HG02973 (cell line): ENCODE measurements around the gene ADAM12.
"Not testable (repeated sequence)": the region's sequence is repeated elsewhere in the genome, so short reads cannot be mapped to it uniquely, and the experiment has no call there.

Experiments used
- ATAC-seq: cut with Tn5 transposase; IDR thresholded peaks from one replicate; pipeline ENCODE4 v1.9.1; 2021; ENCODE audit warnings: moderate library complexity; ENCODE audit not compliant: unreplicated experiment

The ADAM12 gene

DNA sequence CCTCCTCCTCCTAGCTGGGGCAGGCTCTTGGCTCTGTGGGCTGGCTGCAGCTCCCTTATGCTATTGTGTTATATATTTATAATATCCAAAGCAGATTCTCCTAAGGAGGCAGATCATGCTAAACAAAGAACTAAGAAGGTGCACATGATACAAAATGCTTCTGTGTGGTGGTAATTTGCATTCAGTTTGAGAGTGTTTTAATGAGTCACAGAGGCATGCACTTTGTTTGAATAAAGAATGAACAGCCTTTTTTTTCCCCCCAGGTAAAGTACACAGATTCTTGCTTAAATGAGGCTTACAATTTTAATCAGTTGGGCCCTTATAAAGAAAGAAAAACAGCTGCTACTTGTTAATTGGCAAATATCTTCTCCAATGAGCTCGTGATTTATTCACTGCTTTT is 396.9 kb downstream of the ADAM12 start:
- ATAC-seq: no peak

DNA sequence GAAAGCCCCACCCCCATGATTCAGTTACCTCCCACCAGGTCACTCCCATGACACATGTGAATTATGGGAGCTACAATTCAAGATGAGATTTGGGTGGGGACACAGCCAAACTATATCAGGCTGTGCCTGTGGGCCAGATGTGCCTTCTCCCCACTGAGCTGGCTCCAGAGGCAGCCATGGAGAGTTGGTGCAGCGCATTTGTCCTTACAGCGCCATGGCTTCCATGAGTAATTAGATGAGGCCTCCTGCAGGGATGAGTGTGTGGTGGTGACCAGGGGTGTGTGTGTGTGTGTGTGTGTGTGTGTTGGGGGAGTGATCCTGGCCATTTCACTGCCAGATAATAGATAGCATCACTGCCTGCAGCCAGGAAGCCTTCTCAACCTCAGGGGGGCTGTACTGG is 397.3 kb downstream of the ADAM12 start:
- ATAC-seq: no peak

DNA sequence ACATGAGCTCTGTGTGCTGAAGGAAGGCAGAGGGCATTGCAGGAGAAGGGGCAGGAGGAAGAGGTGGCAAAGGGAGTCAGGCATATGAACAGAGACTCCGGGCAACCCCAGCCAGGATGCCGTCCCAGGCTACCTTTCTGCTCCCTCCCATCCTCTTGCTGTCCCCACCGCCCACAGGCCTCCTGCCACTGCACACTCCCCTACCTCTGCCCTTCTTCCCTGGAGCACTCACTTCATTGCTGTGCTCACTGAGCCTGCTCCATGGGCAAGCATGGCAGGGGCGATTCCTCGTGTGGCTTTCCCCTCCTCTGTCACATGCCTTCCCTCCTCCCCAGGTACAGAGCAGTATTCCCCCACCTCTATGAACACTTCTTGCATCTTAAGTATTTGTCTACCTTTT is 398.5 kb downstream of the ADAM12 start:
- no peak for ATAC-seq

DNA sequence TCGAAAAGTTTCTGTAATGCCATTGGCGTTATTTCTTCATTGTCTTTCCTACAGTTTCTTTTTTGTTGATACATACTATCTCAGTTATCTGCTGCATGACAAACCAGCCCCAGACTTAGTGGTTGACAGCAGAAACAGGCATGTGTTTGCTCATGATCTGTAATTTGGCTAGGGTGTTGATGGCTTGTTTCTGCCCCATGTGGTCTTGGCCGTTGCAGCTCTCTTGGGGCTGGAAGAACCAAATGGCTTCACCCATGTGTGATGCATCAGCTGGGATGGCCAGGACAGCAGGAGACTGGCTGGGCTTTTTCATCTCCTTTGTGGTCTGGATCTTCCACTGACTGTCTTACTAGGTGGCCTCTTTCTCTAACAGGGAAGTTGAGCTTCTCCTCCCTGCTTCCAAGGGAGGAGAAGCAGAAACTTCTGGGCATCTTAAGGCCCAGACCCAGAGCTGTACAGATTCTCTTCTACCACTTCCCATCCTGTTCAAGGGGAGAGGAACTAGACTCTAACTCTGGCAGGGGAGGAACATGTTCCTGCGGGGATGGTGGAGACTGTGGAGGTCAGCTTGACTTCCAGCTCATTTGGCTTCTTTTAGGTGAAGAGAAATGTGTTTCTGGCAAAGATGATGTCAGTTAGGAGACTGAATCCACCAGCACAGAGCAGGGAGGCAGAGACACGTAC is 402.6 kb downstream of the ADAM12 start:
- ATAC-seq: no peak

DNA sequence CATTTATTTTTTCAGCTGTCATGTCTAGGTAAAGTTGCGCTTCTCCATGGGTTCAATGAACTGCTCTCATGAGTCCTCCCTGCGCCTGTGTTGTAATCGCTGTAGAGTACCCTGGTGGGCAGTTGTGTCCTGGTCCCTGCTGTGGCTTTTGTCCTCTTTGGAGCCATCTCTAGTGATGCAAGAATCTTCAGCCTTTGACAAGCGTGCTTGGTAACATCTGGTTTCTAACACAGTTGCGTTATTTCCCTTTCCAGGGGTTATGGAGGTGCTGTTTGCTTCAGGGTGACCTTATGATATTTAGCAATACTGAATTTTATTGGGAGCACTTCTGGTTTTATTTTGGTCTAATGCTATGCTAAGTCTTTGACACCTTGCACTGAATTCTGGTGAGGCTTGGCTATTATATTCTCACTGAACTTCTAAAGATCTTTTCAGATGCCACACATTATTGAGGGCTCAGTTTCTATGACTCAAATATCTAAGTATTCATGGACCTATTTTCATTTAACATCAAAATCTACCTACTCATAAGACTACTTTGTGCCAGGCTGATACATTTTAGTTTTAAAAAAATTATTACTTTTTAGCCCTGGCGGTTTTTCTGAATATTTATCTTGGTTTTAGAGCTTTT is 403.3 kb downstream of the ADAM12 start:
- no peak for ATAC-seq

DNA sequence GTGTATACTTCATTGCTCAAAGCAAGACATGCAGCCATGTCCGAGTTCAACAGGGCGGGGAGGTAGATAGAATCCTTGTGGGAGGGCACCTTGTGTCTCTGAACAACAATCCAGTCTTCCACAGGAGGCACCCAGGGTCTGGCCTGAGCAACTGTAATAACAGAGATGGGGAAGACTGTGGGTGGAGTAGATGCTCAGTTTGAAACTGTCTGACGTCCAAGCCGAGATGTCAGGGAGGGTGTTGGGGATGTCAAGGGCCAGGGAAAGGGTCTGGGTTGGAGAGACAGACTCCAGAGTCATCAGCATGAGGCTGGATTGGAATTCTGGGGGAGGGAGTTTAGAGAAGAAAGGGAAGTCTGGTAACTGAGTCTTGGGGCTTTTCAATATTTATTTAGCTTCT is 403.9 kb downstream of the ADAM12 start:
- ATAC-seq: no peak

DNA sequence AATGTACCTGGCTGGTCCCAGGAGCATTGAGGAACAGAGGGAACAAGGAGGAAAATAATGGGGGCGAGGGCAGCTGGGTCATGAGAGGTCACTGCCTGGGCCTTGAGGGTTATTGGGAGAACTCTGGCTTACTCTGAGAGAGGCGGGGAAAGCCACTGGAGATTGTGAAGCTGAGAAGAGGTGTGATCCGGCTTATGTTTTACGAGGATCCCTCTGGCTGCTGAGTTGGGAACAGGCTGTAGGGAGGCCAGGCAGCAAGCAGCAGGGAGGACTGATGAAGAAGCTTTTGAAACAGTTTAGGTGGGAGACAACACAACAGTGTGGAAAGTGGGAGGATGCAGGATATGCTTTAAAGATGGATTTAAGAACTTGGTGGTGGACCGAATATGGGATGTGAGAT is 404.6 kb downstream of the ADAM12 start:
- no peak for ATAC-seq

DNA sequence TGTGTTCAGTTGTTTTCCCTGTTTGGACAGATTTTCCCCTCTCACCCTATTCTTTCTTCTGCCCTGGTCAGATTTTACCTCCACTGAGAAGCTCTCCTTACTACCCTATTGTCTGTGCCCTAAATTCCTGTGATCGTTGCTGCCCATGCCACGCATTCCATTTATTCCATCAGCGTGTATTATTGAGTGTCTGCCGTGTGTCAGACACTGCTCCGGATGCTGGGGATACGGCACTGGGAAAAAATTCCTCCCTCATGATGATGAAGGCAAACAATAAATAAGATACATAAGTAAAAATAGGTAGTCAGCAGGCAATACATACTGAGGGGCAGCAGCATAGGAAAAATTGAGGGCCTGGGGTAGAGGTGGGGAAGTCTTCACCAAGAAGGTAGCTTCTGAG is 405.1 kb downstream of the ADAM12 start:
- ATAC-seq: no peak

DNA sequence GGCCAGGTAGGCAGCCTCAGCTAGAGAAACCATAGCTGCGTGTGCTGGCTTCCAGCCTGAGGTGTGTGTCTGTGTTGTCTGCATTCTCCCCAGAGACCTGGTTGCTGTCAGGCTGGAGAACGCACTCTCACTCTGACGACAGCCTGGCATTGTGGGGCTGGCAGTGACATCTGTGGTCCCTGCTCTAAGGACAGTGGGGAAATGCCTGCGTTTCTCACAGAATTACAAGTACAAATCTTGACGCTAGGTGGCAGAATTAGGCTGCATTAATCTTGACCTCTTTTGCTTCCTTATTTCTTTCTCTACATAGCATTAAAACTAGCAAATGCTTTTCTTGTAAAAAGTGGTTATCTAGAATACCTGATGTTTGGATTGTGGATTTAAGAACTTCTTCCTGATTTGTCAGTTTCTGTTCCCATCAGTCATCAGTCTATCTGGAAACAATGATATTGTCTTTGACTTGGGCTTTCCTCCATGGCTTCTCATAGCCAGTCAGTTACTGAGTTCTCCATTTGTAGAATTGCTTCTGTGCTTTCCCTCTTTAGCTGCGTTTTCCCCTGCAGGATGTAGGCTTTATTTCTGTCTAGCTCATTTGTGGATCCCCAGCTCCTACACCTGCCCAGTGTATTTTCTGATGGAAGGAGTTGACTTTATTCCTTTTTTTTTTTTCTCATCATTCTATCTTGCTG is 405.9 kb downstream of the ADAM12 start:
- peak; percentile 63 for ATAC-seq

DNA sequence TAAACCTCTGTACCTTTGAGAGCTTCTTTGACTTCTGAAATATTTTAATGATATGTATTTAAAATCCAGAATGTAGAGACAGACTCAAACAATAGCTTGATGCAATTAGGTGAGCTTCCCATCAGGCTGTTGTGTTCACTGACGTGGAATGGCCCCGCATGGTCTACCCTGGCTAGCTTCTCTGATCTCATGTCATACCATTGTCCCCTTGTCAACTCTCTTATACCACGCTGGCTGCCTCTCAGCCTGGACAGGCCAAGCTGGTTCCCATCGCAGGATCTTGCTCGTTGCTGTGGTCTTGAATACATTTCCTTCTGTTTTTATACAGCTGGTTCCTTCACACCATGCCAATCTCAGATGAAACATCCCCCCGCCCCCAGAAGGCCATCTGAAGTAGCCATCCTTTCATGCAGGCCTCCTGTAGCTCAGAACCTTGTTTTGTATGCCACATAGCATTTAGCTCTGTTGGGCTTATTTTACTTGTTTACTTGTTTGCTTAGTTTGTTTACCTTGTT is 407.7 kb downstream of the ADAM12 start:
- ATAC-seq: no peak

DNA sequence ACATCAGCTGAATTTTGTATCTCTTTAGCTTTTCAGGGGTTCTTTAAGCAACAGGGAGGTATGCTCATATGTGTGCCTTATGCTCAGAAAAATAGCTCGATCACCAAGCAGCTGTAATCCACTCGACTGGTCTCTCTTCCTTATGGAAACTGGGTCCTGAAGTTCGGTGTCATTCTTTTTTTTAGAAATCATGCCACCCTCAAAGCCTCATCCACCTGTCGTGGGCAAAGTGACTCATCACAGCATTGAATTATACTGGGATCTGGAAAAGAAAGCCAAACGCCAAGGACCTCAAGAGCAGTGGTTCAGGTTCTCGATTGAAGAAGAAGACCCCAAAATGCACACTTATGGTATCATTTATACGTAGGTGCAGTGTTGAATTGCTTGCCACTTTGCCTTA is 408.3 kb downstream of the ADAM12 start:
- no peak for ATAC-seq

DNA sequence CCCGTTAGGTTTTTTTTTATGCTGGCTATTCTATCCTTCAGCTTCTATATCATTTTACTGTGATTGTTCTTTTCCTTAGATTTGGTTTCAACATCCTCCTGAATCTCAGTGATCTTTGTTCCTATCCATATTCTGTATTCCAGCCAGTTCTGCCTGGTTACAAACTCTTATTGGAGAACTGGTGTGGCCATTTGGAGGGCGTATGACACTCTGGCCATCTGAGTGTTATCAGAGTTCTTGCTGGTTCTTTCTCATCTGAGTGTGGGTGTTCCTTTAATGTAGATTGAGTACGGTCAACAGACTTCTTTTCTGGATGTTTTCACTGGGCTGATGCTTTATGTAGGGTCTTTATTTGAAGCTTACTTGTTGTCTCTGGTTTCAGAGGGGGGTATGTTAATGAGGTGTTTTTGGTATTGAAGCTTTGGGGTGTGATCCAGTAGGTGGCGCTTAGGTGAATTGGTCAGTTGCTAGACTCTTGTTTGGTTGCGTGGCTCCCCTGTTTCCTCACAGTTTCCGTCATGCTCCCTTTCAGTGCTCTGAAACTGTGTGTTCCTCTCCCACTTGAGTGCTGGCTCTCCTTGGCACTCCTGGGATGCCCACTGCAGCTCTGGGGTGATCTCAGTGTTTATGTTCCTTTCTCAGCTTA is 411.2 kb downstream of the ADAM12 start:
- ATAC-seq: no peak

DNA sequence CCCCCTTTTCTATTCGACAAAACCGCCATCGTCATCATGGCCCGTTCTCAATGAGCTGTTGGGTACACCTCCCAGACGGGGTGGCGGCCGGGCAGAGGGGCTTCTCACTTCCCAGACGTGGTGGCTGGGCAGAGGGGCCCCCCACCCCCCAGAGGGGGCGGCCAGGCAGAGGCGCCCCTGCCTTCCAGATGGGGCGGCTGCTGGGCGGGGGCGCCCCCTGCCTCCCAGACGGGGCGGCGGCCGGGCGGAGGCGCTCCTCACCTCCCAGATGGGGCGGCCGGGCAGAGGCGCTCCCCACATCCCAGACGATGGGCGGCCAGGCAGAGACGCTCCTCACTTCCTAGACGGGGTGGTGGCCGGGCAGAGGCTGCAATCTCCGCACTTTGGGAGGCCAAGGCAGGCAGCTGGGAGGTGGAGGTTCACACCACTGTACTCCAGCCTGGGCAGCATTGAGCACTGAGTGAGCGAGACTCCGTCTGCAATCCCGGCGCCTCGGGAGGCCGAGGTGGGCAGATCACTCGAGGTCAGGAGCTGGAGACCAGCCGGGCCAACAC is 418.1 kb downstream of the ADAM12 start:
- ATAC-seq: not testable (repeated sequence)

DNA sequence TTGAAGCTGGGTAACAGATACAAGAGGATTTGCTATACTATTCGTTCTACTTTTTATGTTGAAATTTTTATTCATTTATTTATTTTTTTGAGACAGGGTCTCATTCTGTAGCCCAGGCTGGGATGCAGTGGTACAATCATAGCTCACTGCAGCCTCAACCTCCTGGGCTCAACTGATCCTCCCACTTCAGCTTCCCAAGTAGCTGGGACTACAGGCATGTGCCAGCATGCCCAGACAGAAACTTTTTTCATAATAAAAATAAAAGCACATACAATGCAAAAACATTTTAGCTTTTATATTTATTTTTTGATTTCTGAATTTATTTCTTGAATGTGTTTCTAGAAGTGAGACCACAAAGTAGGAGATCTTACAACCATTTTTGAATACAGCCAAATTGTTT is 420.7 kb downstream of the ADAM12 start:
- ATAC-seq: no peak

DNA sequence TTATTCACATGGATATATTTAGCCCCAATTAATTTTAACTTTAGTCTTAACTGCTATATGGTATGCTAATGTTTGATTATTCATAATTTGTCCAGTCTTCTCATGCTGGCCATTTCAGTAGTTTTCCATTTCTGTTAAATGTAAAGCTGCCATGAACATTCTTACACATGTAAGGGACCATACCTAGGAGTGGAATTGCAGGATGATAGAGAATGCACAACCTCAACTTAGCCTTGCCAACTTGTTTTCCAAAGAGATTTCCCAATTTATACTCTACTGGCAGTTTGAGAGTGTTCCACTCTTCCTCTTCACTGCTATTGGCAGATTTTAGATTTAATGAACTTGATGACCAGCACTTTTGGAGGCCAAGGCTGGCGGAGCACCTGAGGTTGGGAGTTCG is 423.7 kb downstream of the ADAM12 start:
- no peak for ATAC-seq
